ENCODE data around the gene SP110.
A peak's percentile ranks its signal among the peaks of the same experiment; 100 is the strongest.

SP110 gene

DNA sequence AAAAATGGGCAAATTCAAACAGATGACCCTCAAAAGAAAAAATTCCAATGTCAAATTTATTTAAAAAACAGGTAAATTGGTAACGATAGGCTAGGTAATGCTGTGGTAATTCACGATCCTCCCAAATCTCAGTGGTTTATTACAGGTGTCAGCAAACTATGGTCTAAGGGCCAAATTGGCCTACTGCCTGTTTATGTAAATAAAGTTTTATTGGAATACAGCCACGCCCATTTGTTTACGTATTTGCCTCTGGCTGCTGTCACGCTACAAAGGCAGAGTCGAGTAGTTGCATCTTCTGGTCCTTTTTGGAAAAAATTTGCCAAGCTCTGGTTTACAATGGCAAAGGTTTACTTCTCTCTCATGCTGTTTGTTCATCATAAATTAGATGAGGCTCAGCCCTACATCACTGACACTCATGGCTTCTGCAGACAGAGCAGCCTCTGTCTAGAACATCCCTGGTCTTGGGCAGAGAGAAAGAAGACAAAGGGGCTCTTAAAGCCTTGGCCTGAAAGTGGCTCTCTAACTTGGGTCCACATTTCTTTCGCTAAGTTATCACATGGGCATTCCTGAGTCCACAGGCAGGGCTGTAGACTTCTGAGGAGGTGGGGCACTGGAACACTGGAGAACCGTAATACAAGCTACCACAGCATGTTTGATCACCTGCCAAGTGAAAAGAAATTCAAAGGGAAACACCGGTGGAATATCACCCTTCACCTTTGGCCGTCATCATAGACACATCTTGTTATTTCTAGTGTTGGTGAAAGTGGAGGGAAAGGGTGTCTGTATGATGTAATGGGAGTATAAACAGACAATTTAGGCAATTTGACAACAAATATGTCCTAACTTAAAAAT lies 34.8 kb downstream of the SP110 start:
- H3K4me3 ChIP-seq (ENCODE audit: insufficient read length, low read depth) = no peak overlapping the region
- H3K9me3 ChIP-seq (ENCODE audit: insufficient read depth, low read length) = no peaks in the 10 kb centered on the region
- no peak for TF ChIP-seq YY1 (IDR thresholded peaks at IDR 0.05; ENCODE audit: insufficient read depth, insufficient read length)
- TF ChIP-seq ZNF274 (IDR thresholded peaks at IDR 0.05; ENCODE audit: low read depth, low read length) = no peak
- no peak for TF ChIP-seq SUZ12 (IDR thresholded peaks at IDR 0.05; ENCODE audit: extremely low read depth, insufficient read depth, insufficient read length)
- H3K36me3 ChIP-seq (ENCODE audit: insufficient read depth, insufficient read length, low read length) = no peaks in the 10 kb centered on the region
- no peak for DNase-seq (ENCODE audit: low read depth, low spot score)
- H3K27me3 ChIP-seq (ENCODE audit: insufficient read depth, insufficient read length) = no peaks in the 10 kb centered on the region
- H3K9ac ChIP-seq (ENCODE audit: insufficient read length, low read depth) = no peak overlapping the region
- peaks cover 2% of the 10 kb centered on the region for H3K4me1 ChIP-seq (ENCODE audit: insufficient read depth, insufficient read length)

GRCh38 chr2:230181195-230181594 lies 38.6 kb downstream of the SP110 start:
- H3K4me1 ChIP-seq (ENCODE audit: insufficient read depth, insufficient read length) = peaks cover 6% of the 10 kb centered on the region
- no peak overlapping the region for H3K9ac ChIP-seq (ENCODE audit: insufficient read length, low read depth)
- H3K27me3 ChIP-seq (ENCODE audit: insufficient read depth, insufficient read length) = no peaks in the 10 kb centered on the region
- H3K36me3 ChIP-seq (ENCODE audit: insufficient read depth, insufficient read length, low read length) = no peaks in the 10 kb centered on the region
- TF ChIP-seq YY1 (IDR thresholded peaks at IDR 0.05; ENCODE audit: insufficient read depth, insufficient read length) (no peak), ZNF274 (IDR thresholded peaks at IDR 0.05; ENCODE audit: low read depth, low read length) (no peak), SUZ12 (IDR thresholded peaks at IDR 0.05; ENCODE audit: extremely low read depth, insufficient read depth, insufficient read length) (no peak)
- DNase-seq (ENCODE audit: low read depth, low spot score) = no peak
- no peak overlapping the region for H3K4me3 ChIP-seq (ENCODE audit: insufficient read length, low read depth)
- H3K9me3 ChIP-seq (ENCODE audit: insufficient read depth, low read length) = no peaks in the 10 kb centered on the region

DNA sequence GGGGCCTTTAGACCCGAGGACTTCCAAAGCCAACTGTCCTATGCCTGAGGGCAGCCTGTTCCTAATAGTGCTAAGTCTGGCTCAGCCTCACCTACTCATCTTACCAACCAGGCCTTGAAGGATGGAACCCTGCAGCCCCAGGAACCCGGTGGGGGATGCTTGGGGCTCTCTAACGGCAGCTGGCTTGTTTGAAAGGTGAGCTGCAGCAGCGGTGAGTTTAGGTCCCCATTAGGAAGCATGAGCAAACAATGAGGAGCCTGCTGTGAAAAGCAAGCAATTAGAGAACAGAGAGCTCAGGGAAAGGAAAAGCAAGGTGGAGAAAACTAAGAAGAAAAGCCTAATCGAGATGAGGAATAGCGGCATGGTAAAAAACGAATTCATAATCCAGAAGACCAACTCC lies 39.9 kb downstream of the SP110 start:
- no peaks in the 10 kb centered on the region for H3K27me3 ChIP-seq (ENCODE audit: insufficient read depth, insufficient read length)
- no peaks in the 10 kb centered on the region for H3K36me3 ChIP-seq (ENCODE audit: insufficient read depth, insufficient read length, low read length)

DNA sequence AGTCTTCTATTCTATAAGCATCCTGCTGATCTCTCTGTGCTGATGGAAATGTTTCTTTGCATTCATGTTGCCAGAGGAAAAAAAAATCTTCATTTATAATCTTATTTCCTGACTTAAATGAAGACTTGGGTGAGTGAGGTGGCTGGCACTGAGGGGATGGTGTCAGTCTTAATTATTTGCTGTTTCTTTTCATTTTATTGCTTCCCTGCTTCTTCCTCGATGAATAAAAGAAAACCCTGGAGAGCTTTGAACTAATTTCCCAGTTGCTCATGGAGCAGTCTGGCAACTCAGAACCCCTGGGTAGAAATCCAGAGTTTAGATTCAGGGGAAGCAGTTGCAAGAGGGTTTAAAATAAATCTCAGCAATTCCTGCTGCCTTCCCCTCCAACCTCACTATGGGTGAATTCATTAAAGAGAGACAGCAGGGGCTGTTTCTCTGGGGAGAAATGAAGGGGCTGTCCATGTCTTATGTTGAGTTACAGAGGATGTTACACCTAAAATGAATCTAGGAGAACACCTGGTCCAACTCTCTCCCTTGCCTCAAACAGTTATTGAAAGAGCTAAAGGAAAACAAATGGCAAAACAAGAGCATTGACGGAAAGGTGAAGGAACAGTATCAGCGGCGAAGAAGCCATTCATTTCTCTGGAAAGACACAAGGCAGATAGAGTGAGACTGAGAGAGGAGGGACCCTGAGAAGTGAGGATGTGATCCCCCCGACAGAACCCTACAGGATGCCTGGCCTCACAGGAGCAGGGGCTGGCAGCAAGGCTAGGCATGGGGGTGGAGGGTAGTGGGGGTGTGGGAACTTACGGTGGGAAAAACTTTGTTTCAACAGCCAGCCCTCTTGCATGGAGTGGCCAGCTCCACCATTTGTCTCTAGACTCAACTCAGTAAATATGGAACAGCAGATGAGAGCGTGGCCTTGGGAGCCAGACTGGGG lies 41.0 kb downstream of the SP110 start:
- H3K36me3 ChIP-seq (ENCODE audit: insufficient read depth, insufficient read length, low read length) = no peaks in the 10 kb centered on the region

More for the DNA sequence above, 39.9 kb downstream of the SP110 start:
- DNase-seq (ENCODE audit: low read depth, low spot score) = peak; percentile 16
- no peak for TF ChIP-seq ZNF274 (IDR thresholded peaks at IDR 0.05; ENCODE audit: low read depth, low read length)
- Histone ChIP-seq H3K9me3 (ENCODE audit: insufficient read depth, low read length) (no peaks in the 10 kb centered on the region), H3K4me1 (ENCODE audit: insufficient read depth, insufficient read length) (peaks cover 6% of the 10 kb centered on the region), H3K9ac (ENCODE audit: insufficient read length, low read depth) (no peak overlapping the region), H3K4me3 (ENCODE audit: insufficient read length, low read depth) (no peak overlapping the region)

DNA sequence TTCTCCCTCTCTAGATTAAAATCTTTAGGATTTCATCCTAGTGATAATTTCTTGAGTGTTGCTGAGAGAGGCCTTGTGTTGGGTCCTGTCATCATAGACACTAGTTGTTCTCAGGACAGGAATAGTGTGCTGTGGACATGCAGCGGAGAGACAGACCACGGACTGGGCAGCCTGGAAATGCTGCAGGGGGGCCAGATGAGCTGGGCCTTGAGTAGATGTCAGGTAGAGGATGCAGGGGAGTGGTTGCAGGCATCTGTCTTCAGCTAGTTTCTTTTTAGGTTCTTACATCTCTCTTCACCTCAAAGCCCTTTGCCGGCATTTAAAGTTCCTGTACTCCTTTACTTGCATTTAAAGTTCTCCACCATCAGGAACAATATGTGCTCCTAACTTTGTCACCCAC lies 42.8 kb downstream of the SP110 start:
- no peaks in the 10 kb centered on the region for H3K36me3 ChIP-seq (ENCODE audit: insufficient read depth, insufficient read length, low read length)
- no peak for TF ChIP-seq SUZ12 (IDR thresholded peaks at IDR 0.05; ENCODE audit: extremely low read depth, insufficient read depth, insufficient read length)
- TF ChIP-seq YY1 (IDR thresholded peaks at IDR 0.05; ENCODE audit: insufficient read depth, insufficient read length) = no peak
- no peak for TF ChIP-seq ZNF274 (IDR thresholded peaks at IDR 0.05; ENCODE audit: low read depth, low read length)
- DNase-seq (ENCODE audit: low read depth, low spot score) = no peak
- no peak overlapping the region for H3K4me3 ChIP-seq (ENCODE audit: insufficient read length, low read depth)
- H3K27me3 ChIP-seq (ENCODE audit: insufficient read depth, insufficient read length) = no peaks in the 10 kb centered on the region
- peaks cover 6% of the 10 kb centered on the region for H3K4me1 ChIP-seq (ENCODE audit: insufficient read depth, insufficient read length)
- H3K9me3 ChIP-seq (ENCODE audit: insufficient read depth, low read length) = no peaks in the 10 kb centered on the region
- H3K9ac ChIP-seq (ENCODE audit: insufficient read length, low read depth) = no peak overlapping the region

More for the DNA sequence above, 41.0 kb downstream of the SP110 start:
- Histone ChIP-seq H3K4me3 (ENCODE audit: insufficient read length, low read depth) (no peak overlapping the region), H3K9me3 (ENCODE audit: insufficient read depth, low read length) (no peaks in the 10 kb centered on the region), H3K9ac (ENCODE audit: insufficient read length, low read depth) (no peak overlapping the region), H3K4me1 (ENCODE audit: insufficient read depth, insufficient read length) (peaks cover 6% of the 10 kb centered on the region), H3K27me3 (ENCODE audit: insufficient read depth, insufficient read length) (no peaks in the 10 kb centered on the region)
- DNase-seq (ENCODE audit: low read depth, low spot score) = no peak
- TF ChIP-seq ZNF274 (IDR thresholded peaks at IDR 0.05; ENCODE audit: low read depth, low read length) (no peak), YY1 (IDR thresholded peaks at IDR 0.05; ENCODE audit: insufficient read depth, insufficient read length) (no peak), SUZ12 (IDR thresholded peaks at IDR 0.05; ENCODE audit: extremely low read depth, insufficient read depth, insufficient read length) (no peak)

GRCh38 chr2:230174466-230174865 lies 45.3 kb downstream of the SP110 start:
- Histone ChIP-seq H3K9me3 (ENCODE audit: insufficient read depth, low read length) (no peaks in the 10 kb centered on the region), H3K9ac (ENCODE audit: insufficient read length, low read depth) (no peak overlapping the region), H3K4me1 (ENCODE audit: insufficient read depth, insufficient read length) (peaks cover 3% of the 10 kb centered on the region), H3K4me3 (ENCODE audit: insufficient read length, low read depth) (no peak overlapping the region), H3K36me3 (ENCODE audit: insufficient read depth, insufficient read length, low read length) (no peaks in the 10 kb centered on the region), H3K27me3 (ENCODE audit: insufficient read depth, insufficient read length) (no peaks in the 10 kb centered on the region)
- TF ChIP-seq ZNF274 (IDR thresholded peaks at IDR 0.05; ENCODE audit: low read depth, low read length) (no peak), YY1 (IDR thresholded peaks at IDR 0.05; ENCODE audit: insufficient read depth, insufficient read length) (no peak), SUZ12 (IDR thresholded peaks at IDR 0.05; ENCODE audit: extremely low read depth, insufficient read depth, insufficient read length) (no peak)
- no peak for DNase-seq (ENCODE audit: low read depth, low spot score)

DNA sequence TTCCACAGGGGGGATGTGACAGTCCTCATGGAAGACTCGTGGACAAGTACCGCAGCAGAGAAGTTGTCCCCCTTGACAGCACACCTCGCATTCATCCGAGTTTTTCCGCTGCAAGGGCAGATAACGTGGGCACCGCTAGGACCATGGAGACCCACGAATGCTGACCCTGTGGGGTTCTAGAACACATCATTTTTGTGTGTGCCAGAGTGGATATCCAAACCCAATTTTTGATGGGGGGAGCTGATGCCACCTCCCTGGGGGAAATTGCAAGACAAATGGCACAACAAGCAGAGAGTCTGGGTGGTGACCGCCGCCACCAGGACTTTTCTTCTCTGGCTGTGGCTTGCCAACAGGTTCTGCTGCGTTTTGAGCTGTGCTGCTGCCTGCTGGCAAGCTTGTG lies 46.9 kb downstream of the SP110 start:
- no peak for DNase-seq (ENCODE audit: low read depth, low spot score)
- H3K9me3 ChIP-seq (ENCODE audit: insufficient read depth, low read length) = no peaks in the 10 kb centered on the region
- H3K4me1 ChIP-seq (ENCODE audit: insufficient read depth, insufficient read length) = no peaks in the 10 kb centered on the region
- no peaks in the 10 kb centered on the region for H3K27me3 ChIP-seq (ENCODE audit: insufficient read depth, insufficient read length)
- TF ChIP-seq SUZ12 (IDR thresholded peaks at IDR 0.05; ENCODE audit: extremely low read depth, insufficient read depth, insufficient read length) = no peak
- no peak for TF ChIP-seq YY1 (IDR thresholded peaks at IDR 0.05; ENCODE audit: insufficient read depth, insufficient read length)
- TF ChIP-seq ZNF274 (IDR thresholded peaks at IDR 0.05; ENCODE audit: low read depth, low read length) = no peak
- no peak overlapping the region for H3K4me3 ChIP-seq (ENCODE audit: insufficient read length, low read depth)
- no peaks in the 10 kb centered on the region for H3K36me3 ChIP-seq (ENCODE audit: insufficient read depth, insufficient read length, low read length)
- no peak overlapping the region for H3K9ac ChIP-seq (ENCODE audit: insufficient read length, low read depth)

Measured in NT2/D1 (cell line).